Natural killer cell (primary cell): ENCODE data around the gene NABP2. TPM values are rescaled to one million over a fixed set of nuclear protein-coding genes. Genes with fewer than 3 reads are reported as not detected.

Experiments
- ATAC-seq, 3 donors: fragments of 150-1000 bp in 2 of 3; fragments of 200-7000 bp in 1 of 3; cut with Tn5 transposase; 1 replicate in 1 of 3; 2 replicates in 2 of 3; pipeline ENCODE4 v1.10.0; 2021; ENCODE audit warnings: mild to moderate bottlenecking in 2 of 3, moderate library complexity in 2 of 3
- DNase-seq, 2 donors: peaks; one replicate each; pipeline versions ENCODE4 v3.0.0 to v3.0.0-alpha.2; 2013 to 2021; ENCODE audit warnings: mixed read lengths in 1 of 2
- H3K27ac ChIP-seq: one replicate; pipeline ENCODE4 v1.5.1; 2013; ENCODE audit warnings: mild to moderate bottlenecking, low read length
- H3K27me3 ChIP-seq: one replicate; pipeline ENCODE4 v1.6.1; 2013; ENCODE audit warnings: low read length; ENCODE audit not compliant: control insufficient read depth, insufficient read depth
- H3K36me3 ChIP-seq: one replicate; pipeline ENCODE4 v1.6.1; 2013; ENCODE audit warnings: low read length; ENCODE audit not compliant: control insufficient read depth, insufficient read depth
- H3K4me1 ChIP-seq: one replicate; pipeline ENCODE4 v1.6.1; 2013; ENCODE audit warnings: low read length; ENCODE audit not compliant: control insufficient read depth, insufficient read depth
- H3K4me3 ChIP-seq: one replicate; pipeline ENCODE4 v1.5.1; 2013; ENCODE audit warnings: low read length
- H3K9me3 ChIP-seq: one replicate; pipeline ENCODE4 v1.6.1; 2013; ENCODE audit warnings: low read length; ENCODE audit not compliant: control insufficient read depth, insufficient read depth
- H3K27ac Mint-ChIP-seq, 2 donors: one replicate each; pipeline ENCODE4 v1.8.0; 2022; ENCODE audit warnings: mild to moderate bottlenecking in 2 of 2, mixed read lengths in 2 of 2, moderate library complexity in 1 of 2
- H3K27me3 Mint-ChIP-seq, 2 donors: one replicate each; pipeline ENCODE4 v1.8.0; 2022; ENCODE audit warnings: low read depth in 2 of 2, mixed read lengths in 2 of 2
- H3K36me3 Mint-ChIP-seq: one replicate; pipeline ENCODE4 v1.8.0; 2022; ENCODE audit warnings: mixed read lengths
- H3K4me1 Mint-ChIP-seq, 2 donors: one replicate each; pipeline ENCODE4 v1.8.0; 2022; ENCODE audit warnings: mixed read lengths in 2 of 2
- H3K4me3 Mint-ChIP-seq: one replicate; pipeline ENCODE4 v1.8.0; 2022; ENCODE audit warnings: mild to moderate bottlenecking, moderate library complexity, mixed read lengths
- H3K9me3 Mint-ChIP-seq, 2 donors: one replicate each; pipeline ENCODE4 v1.8.0; 2022; ENCODE audit warnings: mixed read lengths in 2 of 2
- whole genome bisulfite sequencing: methylation state at CpG from one replicate; pipeline ENCODE4 v1.1.7; 2013; ENCODE audit warnings: missing lambda C conversion rate; ENCODE audit not compliant: insufficient coverage; 5-methylcytosine and 5-hydroxymethylcytosine counted together
- intact Hi-C: fragments of 100-400 bp; cut with micrococcal nuclease; formaldehyde crosslinking; loops from one replicate; pipeline ENCODE4 v1.14.2; 2022
- total RNA-seq, 4 donors: library from RNA; stranded (reverse); fragments of 120-200 nt in 1 of 4; gene quantifications; one replicate each; pipeline versions ENCODE4 v1.2.3 to v1.2.4, GENCODE V29; 2013 to 2022
- TF ChIP-seq, protein P1 (sequence below): fragments of 200-600 bp; IDR thresholded peaks from one replicate; pipeline ENCODE4 v1.8.0; 2022; ENCODE audit warnings: antibody characterized with exemption

Gene NABP2
- total RNA-seq, 3 donors from 2014 or later (not counting 1 experiment from before 2014, with no cell fraction given): 21.6 to 23.4 (median 22.6) TPM

DNA sequence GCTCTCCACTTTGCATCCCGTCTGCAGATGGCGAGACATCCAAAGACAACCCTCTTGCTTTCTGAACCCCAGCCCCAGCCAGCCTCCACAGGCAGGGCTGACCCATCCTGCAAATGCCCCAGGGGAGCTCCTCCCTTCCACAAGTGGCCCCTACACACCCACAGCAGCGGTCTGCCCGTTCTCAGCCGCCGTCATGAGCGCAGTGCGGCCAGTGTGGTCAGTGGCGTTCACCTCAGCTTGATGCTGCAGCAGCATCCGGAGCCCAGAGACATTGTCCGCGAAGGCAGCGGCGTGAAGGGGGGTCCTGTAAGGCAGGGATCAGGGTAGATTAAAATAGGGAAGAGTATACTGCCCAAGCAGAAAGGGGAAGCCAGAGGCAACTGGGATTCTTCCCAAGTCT, 20.4 kb downstream of the NABP2 start:
- intact Hi-C loops: no loop called here
- Histone ChIP-seq H3K27ac (no peak overlapping the region), H3K4me3 (no peak overlapping the region), H3K9me3 (no peaks in the 10 kb centered on the region), H3K36me3 (peaks cover 78% of the 10 kb centered on the region), H3K4me1 (no peaks in the 10 kb centered on the region), H3K27me3 (no peaks in the 10 kb centered on the region)
- no peak overlapping the region for H3K27ac Mint-ChIP-seq
- ATAC-seq (no peak), DNase-seq (no peak)
- H3K36me3 Mint-ChIP-seq: no peaks in the 10 kb centered on the region
- TF ChIP-seq, protein P1, sequence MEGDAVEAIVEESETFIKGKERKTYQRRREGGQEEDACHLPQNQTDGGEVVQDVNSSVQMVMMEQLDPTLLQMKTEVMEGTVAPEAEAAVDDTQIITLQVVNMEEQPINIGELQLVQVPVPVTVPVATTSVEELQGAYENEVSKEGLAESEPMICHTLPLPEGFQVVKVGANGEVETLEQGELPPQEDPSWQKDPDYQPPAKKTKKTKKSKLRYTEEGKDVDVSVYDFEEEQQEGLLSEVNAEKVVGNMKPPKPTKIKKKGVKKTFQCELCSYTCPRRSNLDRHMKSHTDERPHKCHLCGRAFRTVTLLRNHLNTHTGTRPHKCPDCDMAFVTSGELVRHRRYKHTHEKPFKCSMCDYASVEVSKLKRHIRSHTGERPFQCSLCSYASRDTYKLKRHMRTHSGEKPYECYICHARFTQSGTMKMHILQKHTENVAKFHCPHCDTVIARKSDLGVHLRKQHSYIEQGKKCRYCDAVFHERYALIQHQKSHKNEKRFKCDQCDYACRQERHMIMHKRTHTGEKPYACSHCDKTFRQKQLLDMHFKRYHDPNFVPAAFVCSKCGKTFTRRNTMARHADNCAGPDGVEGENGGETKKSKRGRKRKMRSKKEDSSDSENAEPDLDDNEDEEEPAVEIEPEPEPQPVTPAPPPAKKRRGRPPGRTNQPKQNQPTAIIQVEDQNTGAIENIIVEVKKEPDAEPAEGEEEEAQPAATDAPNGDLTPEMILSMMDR: no peak
- H3K27me3 Mint-ChIP-seq: no peaks in the 10 kb centered on the region
- no peak overlapping the region for H3K4me3 Mint-ChIP-seq
- no peaks in the 10 kb centered on the region for H3K9me3 Mint-ChIP-seq
- 97% methylated on average over 14 of the region's 14 CpGs for WGBS
- peaks cover 0 to 12% of the 10 kb centered on the region in 2 donors for H3K4me1 Mint-ChIP-seq

DNA sequence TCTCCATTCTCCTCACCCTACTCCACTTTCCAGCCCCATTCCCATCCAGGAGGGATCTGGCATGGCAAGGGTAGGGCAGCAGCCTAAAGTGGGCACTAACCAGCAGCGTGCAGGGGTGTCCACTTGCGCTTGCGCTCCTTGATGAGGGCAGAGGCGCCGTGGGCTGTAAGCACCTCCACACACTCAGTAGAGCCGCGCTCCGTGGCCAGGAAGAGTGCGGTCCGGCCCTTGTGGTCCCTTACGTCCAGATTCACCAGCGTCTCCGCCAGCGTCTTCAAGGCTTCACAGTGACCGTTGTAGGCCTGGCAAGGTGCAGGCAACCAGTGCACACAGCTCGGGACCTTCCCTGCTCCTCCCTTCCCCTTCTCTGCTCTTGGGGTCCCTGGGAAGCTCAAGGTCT, 23.8 kb downstream of the NABP2 start:
- ATAC-seq: no peak
- H3K9me3 ChIP-seq: no peaks in the 10 kb centered on the region
- Mint-ChIP-seq H3K27me3 (no peaks in the 10 kb centered on the region), H3K36me3 (no peaks in the 10 kb centered on the region), H3K4me3 (no peak overlapping the region), H3K27ac (no peak overlapping the region), H3K9me3 (no peaks in the 10 kb centered on the region), H3K4me1 (peaks cover 0 to 4% of the 10 kb centered on the region in 2 donors)
- 97% methylated on average over 16 of the region's 16 CpGs for WGBS
- no peaks in the 10 kb centered on the region for H3K27me3 ChIP-seq
- H3K27ac ChIP-seq: no peak overlapping the region
- DNase-seq: no peak
- no peak overlapping the region for H3K4me3 ChIP-seq
- peaks cover 79% of the 10 kb centered on the region for H3K36me3 ChIP-seq
- no peaks in the 10 kb centered on the region for H3K4me1 ChIP-seq
- TF ChIP-seq, protein P1: no peak
- intact Hi-C loops: no loop called here

DNA sequence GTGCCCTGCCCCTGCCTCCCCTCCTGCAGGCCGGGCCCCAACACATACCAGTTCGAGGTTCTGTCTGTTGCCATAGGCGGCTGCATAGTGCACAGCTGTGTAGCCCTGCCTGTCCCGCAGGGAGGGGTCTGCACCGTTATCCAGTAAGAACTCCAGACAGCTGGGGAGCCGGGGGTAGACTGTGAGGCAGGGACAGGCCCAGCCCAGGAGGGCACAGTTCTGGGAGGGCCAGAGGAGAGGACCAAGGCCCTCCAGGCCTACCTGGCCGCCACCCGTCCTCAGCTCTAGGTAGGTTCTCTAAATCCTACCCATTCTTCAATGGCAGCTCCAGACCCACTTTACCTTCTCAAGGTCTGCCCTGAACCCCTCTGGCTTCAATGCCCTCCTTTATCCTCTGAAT, 24.6 kb downstream of the NABP2 start:
- Mint-ChIP-seq H3K36me3 (no peaks in the 10 kb centered on the region), H3K4me3 (no peak overlapping the region), H3K27ac (no peak overlapping the region), H3K4me1 (peaks cover 0 to 4% of the 10 kb centered on the region in 2 donors), H3K27me3 (no peaks in the 10 kb centered on the region), H3K9me3 (no peaks in the 10 kb centered on the region)
- WGBS: over 99% methylated on average over 8 of the region's 8 CpGs
- ATAC-seq: no peak
- intact Hi-C loops: no loop called here
- TF ChIP-seq, protein P1: no peak
- Histone ChIP-seq H3K9me3 (no peaks in the 10 kb centered on the region), H3K36me3 (peaks cover 79% of the 10 kb centered on the region), H3K4me1 (no peaks in the 10 kb centered on the region), H3K27me3 (no peaks in the 10 kb centered on the region), H3K4me3 (no peak overlapping the region), H3K27ac (no peak overlapping the region)
- DNase-seq: no peak

DNA sequence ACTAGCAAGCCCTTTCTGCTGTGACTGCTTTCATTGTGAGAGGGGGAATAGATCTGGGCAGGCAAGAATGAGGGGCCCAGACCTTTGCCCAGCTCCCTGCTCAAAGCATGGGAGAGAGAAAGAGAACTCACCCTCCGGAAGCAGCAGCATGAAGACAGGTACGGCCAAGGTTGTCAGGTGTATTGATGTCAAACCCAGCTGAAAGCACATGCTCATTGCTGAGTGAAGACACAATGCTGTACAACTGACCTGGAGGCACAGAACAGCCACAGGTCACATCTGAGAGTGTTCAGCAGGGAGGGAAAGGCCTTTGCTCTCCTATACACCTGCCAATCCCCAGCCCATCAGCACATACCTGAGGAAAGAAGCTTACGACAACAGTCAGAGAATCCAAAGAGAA, 28.5 kb downstream of the NABP2 start:
- no peak overlapping the region for H3K4me3 ChIP-seq
- TF ChIP-seq, protein P1: no peak
- no peaks in the 10 kb centered on the region for H3K27me3 ChIP-seq
- peaks cover 10% of the 10 kb centered on the region for H3K36me3 Mint-ChIP-seq
- DNase-seq (no peak), ATAC-seq (no peak)
- H3K9me3 Mint-ChIP-seq: no peaks in the 10 kb centered on the region
- no peak overlapping the region for H3K27ac ChIP-seq
- H3K27me3 Mint-ChIP-seq: no peaks in the 10 kb centered on the region
- 96% methylated on average over 3 of the region's 3 CpGs for WGBS
- peaks cover 75% of the 10 kb centered on the region for H3K36me3 ChIP-seq
- peaks cover 14% of the 10 kb centered on the region for H3K4me1 ChIP-seq
- intact Hi-C loops: loop anchor here (10.0 kb wide), 1 partner anchor 212 kb away; the partner anchor contains the start of gene SPRYD4
- H3K4me1 Mint-ChIP-seq: peaks cover 0 to 19% of the 10 kb centered on the region in 2 donors
- no peak overlapping the region for H3K27ac Mint-ChIP-seq
- no peaks in the 10 kb centered on the region for H3K9me3 ChIP-seq
- no peak overlapping the region for H3K4me3 Mint-ChIP-seq
